Measurements from ENCODE around the gene ITGB4.
A peak's percentile ranks its signal among the peaks of the same experiment; 100 is the strongest.
"Not testable (repeated sequence)": the region's sequence is repeated elsewhere in the genome, so short reads cannot be mapped to it uniquely, and the experiment has no call there.

The ITGB4 gene

DNA sequence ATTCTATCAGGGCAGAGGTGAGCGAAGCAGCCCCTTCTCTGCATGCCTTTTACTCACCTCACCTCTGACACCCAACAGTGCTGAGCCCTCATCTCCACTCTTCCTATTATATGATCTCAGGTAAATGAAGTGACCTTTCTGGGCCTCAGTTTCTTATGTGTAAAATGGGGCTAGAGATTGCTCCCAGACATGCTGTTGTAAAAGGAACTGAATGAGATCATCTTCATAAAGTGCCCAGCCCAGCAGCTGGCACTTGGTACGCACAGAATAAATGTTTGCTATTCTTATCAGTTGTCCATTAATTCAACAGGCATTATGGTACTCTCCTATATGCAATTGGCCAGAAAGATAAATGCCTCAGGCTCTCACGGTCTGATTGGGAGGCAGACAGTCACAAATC is 48.3 kb downstream of the ITGB4 start:
- no peak for DNase-seq (ENCODE audit: low read depth in 2 of 2)

DNA sequence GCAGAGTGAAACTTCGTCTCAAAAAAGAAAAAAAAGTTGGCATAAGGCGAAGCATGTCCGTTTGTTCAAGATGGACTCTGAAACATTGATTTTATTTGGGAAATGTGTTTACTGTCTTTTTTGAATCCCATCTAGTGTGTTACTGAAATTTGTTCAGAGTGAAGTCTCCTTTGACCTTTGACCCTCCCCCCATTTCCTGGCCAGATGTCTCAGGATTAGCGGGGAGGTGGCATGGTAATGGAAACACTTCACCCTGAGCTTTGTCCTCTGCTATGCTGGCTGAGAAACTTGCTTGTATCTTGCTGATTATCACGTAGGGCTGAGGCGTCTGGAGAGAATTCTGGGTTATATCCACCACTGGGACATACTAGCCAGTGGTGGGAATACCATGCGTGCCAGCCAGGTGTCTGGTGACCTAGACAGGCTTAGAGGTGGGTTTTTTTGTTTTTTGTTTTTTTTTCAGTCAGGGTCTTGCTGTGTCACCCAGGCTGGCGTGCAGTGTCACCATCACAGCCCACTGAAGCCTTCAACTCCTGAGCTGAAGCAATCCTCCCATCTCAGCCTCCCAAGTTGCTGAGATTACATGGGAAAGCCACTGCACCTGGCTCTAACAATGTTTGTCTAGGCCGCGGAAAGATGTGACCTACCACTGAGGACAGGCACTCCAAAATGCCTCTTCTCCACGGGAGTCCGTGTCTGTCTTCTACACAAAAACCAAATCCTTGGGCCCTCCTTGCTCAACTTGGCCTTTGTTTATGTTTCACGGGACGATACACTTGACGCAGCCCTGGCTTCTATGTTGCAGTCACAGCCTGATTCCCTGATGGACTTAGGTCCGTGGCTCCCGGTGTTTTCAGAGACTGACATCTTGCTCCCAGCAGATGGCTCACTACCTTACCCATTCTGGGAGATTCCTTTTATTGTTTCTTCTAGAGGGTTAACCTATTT is 50.3 kb downstream of the ITGB4 start:
- no peak for DNase-seq (ENCODE audit: low read depth in 2 of 2)

DNA sequence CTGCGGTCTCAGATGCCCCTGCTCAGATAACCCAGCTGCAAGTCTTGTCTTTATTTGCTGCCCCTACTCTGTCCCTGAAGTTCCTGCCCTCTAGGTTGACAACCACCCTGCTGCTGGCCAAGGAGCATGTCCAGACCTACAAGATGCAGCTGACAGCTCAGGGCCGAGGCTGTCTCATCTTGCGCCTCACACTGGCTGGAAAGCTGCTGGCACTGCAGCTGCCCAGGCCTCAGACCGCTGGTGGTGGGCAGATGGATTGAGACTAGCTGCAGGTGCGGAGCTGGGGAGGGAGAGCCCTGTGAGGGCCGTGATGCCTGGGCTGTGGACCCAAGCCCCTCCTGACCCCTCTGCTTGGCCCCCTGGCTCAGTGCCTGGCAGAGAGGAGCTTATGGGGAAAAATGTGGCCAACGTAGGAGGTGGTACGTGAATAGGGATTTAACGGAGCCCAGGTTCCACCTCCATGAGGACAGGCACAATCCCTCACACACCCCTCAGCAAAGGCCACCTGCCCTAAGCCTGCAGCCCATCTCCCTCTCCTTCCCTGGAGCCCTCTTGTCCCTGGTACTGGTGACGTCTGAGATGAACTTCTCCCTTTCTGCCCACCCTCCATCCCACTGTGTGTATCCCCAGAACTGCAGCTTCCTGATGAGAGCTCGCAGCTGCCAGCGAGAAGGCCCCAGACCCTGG is 52.0 kb downstream of the ITGB4 start:
- DNase-seq (ENCODE audit: low read depth in 2 of 2): no peak

DNA sequence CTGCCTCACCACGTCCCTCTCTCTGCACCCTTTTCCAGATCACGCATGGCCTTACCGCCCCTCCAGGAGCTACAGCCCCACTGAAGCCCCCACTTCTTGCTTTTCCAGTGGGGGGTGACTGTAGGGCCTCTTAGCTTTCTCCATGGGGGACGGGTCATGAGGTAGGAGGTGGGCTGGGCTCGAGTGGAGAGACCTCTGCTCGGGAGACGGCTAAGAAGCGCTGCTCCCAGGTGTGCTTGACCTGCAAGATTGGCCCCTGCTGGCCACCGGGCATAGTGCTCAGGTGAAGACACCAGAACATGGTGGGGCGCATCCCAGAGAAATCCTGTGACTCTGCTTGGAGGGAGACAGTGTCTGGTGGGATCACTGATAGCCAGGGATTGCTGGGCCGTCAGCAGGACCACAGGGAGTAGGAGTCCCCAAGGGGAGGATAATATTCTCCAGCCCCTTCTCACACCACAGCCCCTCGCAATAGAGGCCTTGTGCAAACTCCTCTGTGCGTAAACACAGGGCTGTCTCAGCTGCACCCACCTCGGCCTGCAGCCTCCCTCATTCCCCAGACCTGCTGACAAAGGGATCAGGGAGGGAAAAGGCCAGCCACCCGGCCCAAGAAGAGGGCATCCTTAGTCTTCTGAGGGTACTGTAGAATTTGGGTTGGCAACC is 52.7 kb downstream of the ITGB4 start:
- no peak for DNase-seq (ENCODE audit: low read depth in 2 of 2)

DNA sequence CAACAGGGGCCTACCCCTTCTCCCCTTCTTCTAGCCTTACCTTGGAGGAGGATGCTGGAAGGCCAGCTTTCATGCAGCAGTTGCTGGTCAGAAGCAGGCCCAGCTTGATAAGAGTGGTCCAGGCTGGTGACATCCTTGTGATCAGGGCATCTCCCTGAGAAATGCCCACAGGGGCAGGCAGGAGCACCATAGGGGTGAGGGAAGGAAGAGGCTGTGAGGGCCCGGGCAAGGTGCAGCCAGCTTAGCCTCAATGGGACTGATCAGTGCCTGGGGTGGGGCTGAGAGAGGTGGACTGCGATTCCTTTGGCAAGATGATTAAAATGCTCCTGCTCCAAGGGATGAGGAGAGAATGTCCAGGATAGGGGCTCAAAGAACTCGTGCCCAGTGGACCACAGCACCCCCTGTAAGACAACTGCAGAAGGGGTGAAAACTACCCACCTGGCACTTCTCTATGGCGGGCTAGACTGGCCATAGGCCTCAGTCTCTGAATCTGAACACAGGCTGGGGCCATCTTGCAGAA is 53.3 kb downstream of the ITGB4 start:
- no peak for DNase-seq (ENCODE audit: low read depth in 2 of 2)

DNA sequence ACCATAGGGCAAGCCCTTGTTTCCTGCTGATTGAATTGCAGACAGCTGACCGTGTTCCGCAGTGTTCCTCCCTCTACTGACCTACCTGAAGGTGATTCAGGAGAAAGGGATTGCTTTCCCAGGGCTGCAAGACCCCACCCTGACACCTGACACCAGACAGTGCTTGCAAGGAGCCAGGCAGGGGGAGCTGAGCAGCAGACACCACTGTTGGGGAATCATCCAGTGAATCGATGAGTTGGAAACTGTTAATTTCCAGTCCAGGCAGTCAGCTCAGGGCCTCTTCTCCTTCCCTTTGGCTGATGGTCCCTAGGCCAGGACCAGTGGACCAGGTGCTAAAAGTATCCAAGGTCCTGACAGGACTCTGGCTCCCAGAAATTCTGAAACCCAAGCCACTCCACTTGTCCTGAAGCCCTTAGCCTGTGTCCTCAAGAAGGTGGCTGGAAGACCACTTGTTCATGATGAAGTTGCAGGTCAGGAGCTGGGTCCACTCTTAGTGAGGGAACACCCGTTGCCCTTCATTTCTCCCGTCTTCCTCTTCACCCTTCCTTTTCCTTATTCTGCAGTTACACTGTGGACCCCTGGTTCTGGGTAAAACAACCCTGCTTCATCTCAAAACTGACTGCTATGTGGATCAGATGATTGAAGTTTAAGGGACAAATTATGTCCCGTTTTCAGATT is 53.9 kb downstream of the ITGB4 start:
- no peak for DNase-seq (ENCODE audit: low read depth in 2 of 2)

DNA sequence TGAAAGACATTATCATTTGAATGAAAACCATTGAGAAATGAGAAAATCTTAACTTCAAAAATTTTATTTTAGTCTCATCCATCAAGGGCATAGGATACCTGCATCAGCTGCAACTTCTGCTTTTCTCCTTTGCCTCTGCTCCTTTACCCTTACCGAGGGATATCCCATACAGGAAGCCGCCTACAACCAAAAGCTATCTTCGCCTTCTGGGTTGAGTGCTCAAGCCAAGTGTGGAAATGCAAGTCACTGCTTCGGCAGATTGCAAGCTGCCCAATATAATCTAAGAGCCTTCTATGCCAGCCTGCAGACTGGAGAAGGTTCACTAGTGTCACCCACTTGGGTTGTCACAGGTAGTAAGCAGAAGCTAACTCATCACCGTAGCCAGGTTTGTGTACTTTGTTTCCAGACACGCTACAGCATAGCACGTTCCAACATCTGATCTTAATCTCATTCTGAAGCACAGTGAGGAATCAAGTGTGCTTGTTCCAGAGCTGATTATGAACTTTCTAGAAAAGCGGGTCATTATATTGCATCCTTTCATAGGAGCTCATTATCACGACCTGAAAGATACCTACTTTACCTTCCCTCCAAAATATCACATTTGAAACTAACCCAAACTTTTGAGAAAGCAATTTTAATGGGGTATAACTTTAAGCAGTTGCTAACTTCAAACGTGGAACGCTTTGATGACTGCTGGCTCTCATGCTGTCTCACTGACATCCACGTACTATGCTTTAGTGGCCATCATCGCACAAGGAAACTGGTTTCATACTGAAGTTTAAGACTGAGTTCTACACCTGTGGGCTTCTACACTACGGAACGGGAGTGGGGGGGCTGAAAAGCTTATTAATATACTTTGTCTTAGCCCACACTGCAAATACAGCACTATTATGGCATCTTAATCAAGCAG is 55.4 kb downstream of the ITGB4 start:
- no peak for DNase-seq (ENCODE audit: low read depth in 2 of 2)

DNA sequence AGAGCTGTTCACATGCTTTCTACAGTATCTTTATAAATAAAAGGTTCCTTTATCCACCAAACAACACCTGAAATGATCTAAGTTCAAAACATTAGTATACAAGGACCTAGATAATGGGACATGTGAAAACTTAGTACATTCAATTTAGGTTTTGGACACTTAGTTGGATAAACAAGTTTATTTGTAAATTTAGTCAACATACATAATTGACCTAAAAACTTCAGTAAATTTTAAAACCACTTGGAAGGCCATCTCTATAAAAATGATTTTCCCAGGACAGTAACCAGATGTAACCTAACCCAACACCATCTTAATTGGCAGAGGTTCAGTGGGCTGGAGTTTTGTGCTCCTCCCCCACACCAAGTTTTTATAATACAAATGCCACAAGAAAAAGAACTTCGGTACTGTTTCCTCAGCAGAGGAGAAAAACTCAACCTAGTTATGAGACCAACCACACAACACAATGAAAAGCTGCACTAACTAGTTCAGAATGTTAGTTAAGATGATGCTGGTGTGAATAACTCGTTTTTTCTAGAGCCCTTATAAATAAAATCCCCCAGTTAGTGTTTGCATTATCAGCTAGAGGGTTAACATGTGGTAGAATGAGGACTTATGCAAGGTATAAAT is 56.1 kb downstream of the ITGB4 start:
- no peak for DNase-seq (ENCODE audit: low read depth in 2 of 2)

DNA sequence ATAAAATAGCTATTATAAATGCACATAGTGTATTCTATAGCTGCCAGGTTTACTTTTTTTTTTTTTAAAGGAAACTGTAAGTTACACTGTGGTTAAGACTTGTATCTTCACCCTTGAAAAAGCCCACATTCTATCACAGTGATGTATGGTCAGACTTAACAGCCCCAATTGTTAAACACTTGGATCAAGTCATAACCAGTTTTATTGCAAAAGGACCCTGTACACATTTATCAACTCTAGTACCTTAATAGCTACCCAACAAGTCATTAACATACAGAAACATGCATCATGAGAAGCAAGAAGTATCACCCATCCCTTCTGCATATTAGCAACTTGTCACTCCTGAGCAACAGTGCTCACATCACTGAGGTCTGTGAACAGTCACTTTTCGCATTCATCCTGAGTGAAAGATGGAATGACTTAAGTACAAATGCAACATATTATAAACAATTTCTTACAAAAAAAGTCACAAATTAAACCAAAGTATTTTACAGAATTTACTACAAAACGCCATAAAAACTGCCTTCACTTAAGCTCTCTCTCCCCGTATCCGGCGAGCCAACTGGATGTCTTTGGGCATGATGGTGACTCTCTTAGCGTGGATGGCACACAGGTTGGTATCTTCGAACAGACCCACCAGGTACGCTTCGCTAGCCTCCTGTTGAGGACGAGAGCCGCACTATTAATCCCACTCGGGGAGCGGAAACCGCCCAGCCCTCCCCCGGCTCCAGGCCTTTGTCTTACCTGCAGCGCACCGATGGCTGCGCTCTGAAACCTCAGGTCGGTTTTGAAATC is 57.0 kb downstream of the ITGB4 start:
- DNase-seq (ENCODE audit: low read depth in 2 of 2): not testable (repeated sequence)

DNA sequence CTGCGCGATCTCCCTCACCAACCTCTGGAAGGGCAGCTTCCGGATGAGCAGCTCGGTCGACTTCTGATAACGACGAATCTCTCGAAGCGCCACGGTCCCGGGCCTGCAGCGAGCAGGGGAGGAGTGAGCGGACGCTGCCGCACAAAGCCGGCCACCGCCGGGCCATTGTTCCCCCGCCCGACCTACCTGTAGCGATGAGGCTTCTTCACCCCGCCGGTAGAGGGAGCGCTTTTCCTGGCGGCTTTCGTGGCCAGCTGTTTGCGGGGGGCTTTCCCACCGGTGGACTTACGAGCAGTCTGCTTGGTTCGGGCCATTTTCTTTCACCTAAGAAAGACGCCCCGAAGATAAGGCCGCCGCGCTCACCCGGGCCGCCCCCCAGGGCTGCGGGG is 57.6 kb downstream of the ITGB4 start:
- DNase-seq (ENCODE audit: low read depth in 2 of 2): peak in 1 of 2 donors; percentile 67

DNA sequence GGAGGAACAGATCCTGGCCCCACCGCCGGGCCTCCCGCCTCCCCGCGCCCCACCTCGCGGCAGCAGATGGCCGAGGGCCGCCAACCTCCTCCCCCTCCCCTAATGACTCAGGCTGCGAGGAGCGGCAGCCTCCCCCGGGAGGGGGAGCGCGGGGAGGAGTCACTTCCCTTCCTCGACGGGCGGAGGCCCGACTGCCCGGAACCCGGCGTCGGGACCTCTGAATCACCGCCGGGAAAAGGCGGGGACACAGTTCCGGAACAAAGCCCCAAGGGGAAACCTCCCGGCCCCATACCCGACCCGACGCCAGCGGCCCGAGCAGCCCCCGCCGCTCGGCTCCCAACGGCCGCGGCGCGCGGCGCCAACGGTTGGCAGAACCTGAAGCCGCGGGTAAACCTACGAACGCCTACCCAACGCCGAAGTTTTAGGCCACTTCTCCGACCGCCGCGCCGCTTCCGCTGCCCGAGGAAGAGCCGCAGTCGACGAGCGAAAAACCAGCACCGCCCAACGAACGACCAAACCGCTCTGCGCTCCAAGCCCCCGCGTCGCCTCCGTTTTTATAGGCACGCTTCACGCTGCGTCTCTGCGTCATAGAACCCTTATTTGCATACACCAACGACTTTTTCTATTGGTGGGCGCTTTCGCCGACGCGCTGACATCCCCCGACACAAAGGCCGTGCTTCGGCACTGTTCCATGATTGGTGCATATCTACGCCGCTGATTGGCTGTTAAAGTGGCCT is 58.2 kb downstream of the ITGB4 start:
- peak; percentile 91 to 93 for DNase-seq (ENCODE audit: low read depth in 2 of 2)

DNA sequence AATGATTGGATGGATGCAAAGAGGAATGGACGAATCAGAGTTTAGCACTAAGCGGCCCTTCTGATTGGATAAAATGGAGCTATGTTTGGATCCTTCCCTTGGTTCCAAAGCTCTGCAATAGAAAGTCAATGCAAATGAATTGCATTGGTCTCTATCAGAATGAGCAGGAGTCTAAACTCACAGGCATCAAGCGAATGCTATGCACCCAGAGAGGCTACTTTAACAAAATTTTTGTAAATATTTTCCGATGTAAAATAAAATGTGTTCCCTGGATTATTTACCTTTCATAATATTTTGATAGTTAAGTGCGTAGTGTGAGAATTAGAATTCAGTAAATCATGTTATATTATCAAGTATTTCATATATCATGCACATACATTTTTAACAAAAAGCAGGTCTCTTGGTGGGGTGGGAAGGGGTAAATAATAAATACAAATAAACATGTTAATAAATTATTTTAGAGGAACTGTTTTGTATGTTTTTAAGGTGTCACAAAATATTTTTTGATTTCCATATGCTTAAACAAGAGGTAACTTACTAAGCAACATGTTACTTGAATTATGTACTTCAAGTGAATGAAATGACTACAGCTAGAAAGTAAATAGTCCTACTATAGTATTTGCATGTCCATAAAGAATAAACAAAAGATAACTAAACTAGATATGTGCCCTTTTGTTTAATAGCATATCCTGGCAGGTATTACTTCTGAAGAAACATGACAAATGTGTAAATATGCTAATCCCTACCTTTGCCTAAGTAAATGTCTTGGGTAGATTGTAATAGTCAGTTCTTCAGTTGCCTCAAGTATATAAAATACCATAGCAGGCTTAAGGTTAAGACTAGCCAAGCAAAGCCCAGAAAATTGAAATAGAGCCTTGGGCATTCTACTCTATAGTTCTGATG is 59.0 kb downstream of the ITGB4 start:
- no peak for DNase-seq (ENCODE audit: low read depth in 2 of 2)

DNA sequence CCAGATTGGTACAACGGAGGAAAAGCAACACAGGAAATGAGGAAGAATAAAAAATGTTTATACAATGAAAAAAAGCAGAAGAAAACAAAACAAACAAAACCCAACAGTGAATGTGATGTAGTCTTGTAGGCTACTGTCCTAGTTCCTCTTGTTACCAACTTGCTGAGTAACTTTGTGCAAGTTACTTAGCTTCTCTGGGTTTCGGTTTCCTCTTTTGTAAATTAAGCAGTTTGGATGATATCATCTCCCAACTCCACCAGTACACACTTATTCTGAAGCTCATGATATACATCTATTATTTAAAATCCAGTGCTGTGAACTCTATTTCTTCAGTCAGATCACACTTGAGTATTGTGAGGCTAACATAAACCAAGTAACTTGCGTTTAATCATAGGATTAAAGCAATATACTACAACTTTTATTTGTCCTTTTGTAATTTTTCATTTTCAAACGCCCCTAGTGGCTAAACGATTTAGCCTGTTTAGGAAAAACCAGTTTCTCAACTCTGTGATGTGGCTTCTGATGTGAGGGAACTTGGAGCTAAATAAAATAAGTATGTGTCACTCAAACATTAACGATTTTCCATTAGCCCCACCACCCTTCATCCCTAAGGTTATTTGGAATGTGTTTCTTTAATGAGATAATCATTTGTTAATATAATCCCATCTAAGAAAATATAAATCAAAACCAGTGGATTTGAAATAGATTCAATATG is 62.0 kb downstream of the ITGB4 start:
- no peak for DNase-seq (ENCODE audit: low read depth in 2 of 2)

DNA sequence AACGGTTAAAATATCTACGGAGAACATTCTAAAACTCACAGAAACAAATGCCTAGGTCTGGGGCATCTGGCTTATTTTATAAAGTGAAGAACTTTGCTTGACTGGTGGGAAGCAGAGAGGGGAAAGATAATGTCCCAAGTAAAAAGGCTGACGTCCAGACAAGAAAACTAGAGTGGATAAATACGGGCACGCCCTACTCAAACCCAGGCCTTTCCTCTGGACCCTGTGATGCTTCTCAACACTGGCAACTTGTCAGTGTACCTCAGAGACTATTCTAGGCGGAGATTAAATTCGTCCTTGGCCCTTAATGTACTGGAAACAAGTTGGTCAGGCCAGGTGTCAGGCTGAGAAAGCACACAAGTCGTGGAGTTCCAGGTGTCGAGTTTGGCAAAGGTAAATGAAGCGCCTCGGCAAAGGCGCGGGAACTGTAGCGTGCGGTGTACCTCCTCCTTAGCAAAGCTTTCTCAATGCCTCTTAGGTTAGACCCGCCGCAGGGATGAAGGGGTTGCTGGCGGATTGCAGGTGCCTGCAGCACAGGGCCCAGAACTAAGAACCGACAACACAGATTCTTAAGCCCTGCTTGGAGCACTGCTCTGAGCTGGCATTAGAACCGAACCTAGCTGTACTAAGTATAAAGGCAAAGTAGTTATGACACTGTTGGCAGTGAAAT is 62.7 kb downstream of the ITGB4 start:
- no peak for DNase-seq (ENCODE audit: low read depth in 2 of 2)

DNA sequence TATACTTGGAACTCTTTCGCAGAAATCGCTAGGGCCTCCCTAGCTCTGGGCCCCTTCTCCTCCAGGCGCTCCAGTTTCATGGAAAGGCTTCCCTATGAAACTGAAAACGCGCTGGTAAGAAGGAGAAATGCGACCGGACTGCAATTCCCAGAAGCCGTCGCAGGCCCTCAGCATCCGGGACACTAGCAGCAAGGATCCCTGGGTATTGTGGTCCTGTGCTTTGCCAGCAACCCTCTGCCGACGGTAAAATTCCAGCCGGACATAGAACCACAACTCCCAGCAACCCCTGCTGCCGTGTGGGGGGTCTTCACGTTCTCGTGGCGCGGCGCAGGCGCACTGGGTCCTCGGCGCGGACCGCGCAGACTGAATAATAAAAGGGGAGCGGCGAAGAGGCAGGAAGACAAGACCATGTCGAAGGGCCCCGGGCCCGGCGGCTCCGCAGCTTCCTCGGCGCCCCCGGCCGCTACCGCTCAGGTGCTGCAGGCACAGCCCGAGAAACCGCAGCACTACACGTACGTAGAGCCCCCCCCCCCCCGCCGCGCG is 63.3 kb downstream of the ITGB4 start, which contains the start of gene UNK:
TSS of gene UNK (plus strand) at position 334 of the 543 bp plus-strand sequence. CDS start at position 409, 75 bp downstream.
- DNase-seq (ENCODE audit: low read depth in 2 of 2): peak; percentile 93 to 95

Measured in stimulated activated CD4-positive, alpha-beta T cell treated with anti-CD3 and anti-CD28 coated beads, Interleukin-15, amount 100 ng/mL, for 48 hours (primary cell).